WTC11 (cell line): ENCODE data around the gene PRKN. TPM values are rescaled to one million over a fixed set of nuclear protein-coding genes. Genes with fewer than 3 reads are reported as not detected.

Experiments
- ATAC-seq: fragments of 200-7000 bp; cut with Tn5 transposase; 2 replicates; pipeline ENCODE4 v1.10.0; 2021; ENCODE audit warnings: mild to moderate bottlenecking, moderate library complexity
- CTCF ChIA-PET: fragments of 300-600 bp; sonication (Branson Sonifier 250); formaldehyde crosslinking; loops from one replicate; lab custom pipeline; 2021; ENCODE audit warnings: antibody characterized with exemption; lab: Charles Lee
- POLR2A ChIA-PET: fragments of 350-600 bp; sonication (Branson Sonifier 250); formaldehyde crosslinking; loops from one replicate; lab custom pipeline; 2021; ENCODE audit warnings: antibody characterized with exemption; lab: Charles Lee
- DNase-seq: peaks from one replicate; pipeline ENCODE4 v3.0.0; 2021; ENCODE audit warnings: low spot score
- H3K27ac Mint-ChIP-seq: 2 replicates; pipeline ENCODE4 v1.8.0; 2021; ENCODE audit warnings: mixed read lengths
- H3K27me3 Mint-ChIP-seq: 2 replicates; pipeline ENCODE4 v1.8.0; 2021; ENCODE audit warnings: low read depth, mild to moderate bottlenecking, moderate library complexity, mixed read lengths
- H3K36me3 Mint-ChIP-seq: 2 replicates; pipeline ENCODE4 v1.8.0; 2021; ENCODE audit warnings: mixed read lengths
- H3K4me1 Mint-ChIP-seq: 2 replicates; pipeline ENCODE4 v1.8.0; 2022; ENCODE audit warnings: mixed read lengths
- H3K4me3 Mint-ChIP-seq: 2 replicates; pipeline ENCODE4 v1.8.0; 2021; ENCODE audit warnings: mild to moderate bottlenecking, moderate library complexity, mixed read lengths
- H3K9me3 Mint-ChIP-seq: 2 replicates; pipeline ENCODE4 v1.8.0; 2021; ENCODE audit warnings: mixed read lengths
- E2F1 ChIP-seq: sonication (generic); formaldehyde crosslinking; IDR thresholded peaks from 2 replicates; pipeline ENCODE4 v1.8.0; 2022; ENCODE audit warnings: mild to moderate bottlenecking, missing genetic modification reagents
- EMX1 ChIP-seq: fragments of 250-450 bp; sonication (Bioruptor Pico); IDR thresholded peaks from 2 replicates; pipeline ENCODE4 v1.8.0; 2021; ENCODE audit warnings: mild to moderate bottlenecking
- FOXJ3 ChIP-seq: sonication (generic); formaldehyde crosslinking; IDR thresholded peaks from 2 replicates; pipeline ENCODE4 v1.9.0; 2021; ENCODE audit warnings: missing genetic modification reagents, mild to moderate bottlenecking, borderline replicate concordance
- GRHL2 ChIP-seq: fragments of 250-450 bp; sonication (Bioruptor Pico); IDR thresholded peaks from 2 replicates; pipeline ENCODE4 v1.8.0; 2022; ENCODE audit warnings: mild to moderate bottlenecking, moderate library complexity; ENCODE audit not compliant: insufficient replicate concordance, severe bottlenecking
- JAZF1 ChIP-seq: fragments of 250-450 bp; sonication (Bioruptor Pico); IDR thresholded peaks from 2 replicates; pipeline ENCODE4 v1.9.0; 2021; ENCODE audit warnings: moderate library complexity, mild to moderate bottlenecking, inconsistent platforms
- NR2C2 ChIP-seq: sonication (generic); formaldehyde crosslinking; IDR thresholded peaks from 2 replicates; pipeline ENCODE4 v1.8.0; 2022; ENCODE audit warnings: mild to moderate bottlenecking, missing genetic modification reagents
- RELA ChIP-seq: sonication (generic); formaldehyde crosslinking; IDR thresholded peaks from 2 replicates; pipeline ENCODE4 v1.8.1; 2022; ENCODE audit warnings: missing genetic modification reagents, mild to moderate bottlenecking, borderline replicate concordance
- SP1 ChIP-seq: sonication (generic); formaldehyde crosslinking; conservative IDR thresholded peaks from 2 replicates; pipeline ENCODE4 v1.8.1; 2022; ENCODE audit warnings: missing genetic modification reagents
- ZNF138 ChIP-seq: sonication (generic); formaldehyde crosslinking; conservative IDR thresholded peaks from 2 replicates; pipeline ENCODE4 v1.8.1; 2022; ENCODE audit warnings: mild to moderate bottlenecking, moderate library complexity, missing genetic modification reagents
- ZNF232 ChIP-seq: sonication (generic); formaldehyde crosslinking; IDR thresholded peaks from 2 replicates; pipeline ENCODE4 v1.8.0; 2022; ENCODE audit warnings: mild to moderate bottlenecking, missing genetic modification reagents
- ZNF263 ChIP-seq: sonication (generic); formaldehyde crosslinking; IDR thresholded peaks from 2 replicates; pipeline ENCODE4 v1.8.1; 2022; ENCODE audit warnings: low read depth, mild to moderate bottlenecking, moderate library complexity, missing genetic modification reagents
- ZNF317 ChIP-seq: sonication (generic); formaldehyde crosslinking; IDR thresholded peaks from 2 replicates; pipeline ENCODE4 v1.8.1; 2023; ENCODE audit warnings: low read depth, mild to moderate bottlenecking, moderate library complexity, missing genetic modification reagents, borderline replicate concordance
- ZNF423 ChIP-seq: fragments of 250-450 bp; sonication (Bioruptor Pico); IDR thresholded peaks from 2 replicates; pipeline ENCODE4 v2.1.2; 2022; ENCODE audit warnings: mild to moderate bottlenecking, moderate library complexity
- ZNF425 ChIP-seq: fragments of 250-450 bp; sonication (Bioruptor Pico); conservative IDR thresholded peaks from 2 replicates; pipeline ENCODE4 v1.9.0; 2021; ENCODE audit warnings: mild to moderate bottlenecking
- total RNA-seq: library from RNA; stranded (reverse); gene quantifications from 3 replicates; pipeline ENCODE4 v1.2.3, GENCODE V29; 2021
- TF ChIP-seq, protein P1 (sequence below): fragments of 250-450 bp; sonication (Bioruptor Pico); IDR thresholded peaks from 2 replicates; pipeline ENCODE4 v1.8.0; 2021; ENCODE audit warnings: mild to moderate bottlenecking
- TF ChIP-seq, protein P2 (sequence below): fragments of 250-450 bp; sonication (Bioruptor Pico); IDR thresholded peaks from 2 replicates; pipeline ENCODE4 v1.9.0; 2021; ENCODE audit warnings: mild to moderate bottlenecking

Gene PRKN
- total RNA-seq, 1 experiment from 2014 or later = 0.59 TPM

- no peak for DNase-seq
- TF ChIP-seq SP1 (no peak), JAZF1 (CRISPR knock-in tag) (no peak), ZNF232 (CRISPR knock-in tag) (no peak), RELA (CRISPR knock-in tag) (no peak), ZNF263 (CRISPR knock-in tag) (no peak), ZNF425 (CRISPR knock-in tag) (no peak), NR2C2 (CRISPR knock-in tag) (no peak), E2F1 (CRISPR knock-in tag) (no peak)
- Mint-ChIP-seq H3K36me3 (no peaks in the 10 kb centered on the region), H3K27ac (no peak overlapping the region), H3K4me1 (peaks cover 5% of the 10 kb centered on the region), H3K27me3 (no peaks in the 10 kb centered on the region), H3K9me3 (no peaks in the 10 kb centered on the region), H3K4me3 (no peak overlapping the region)
- 0 out of 2 replicates have a peak, but pooled peaks have one; percentile 30 for ATAC-seq
- POLR2A ChIA-PET = no interaction called here
- CTCF ChIA-PET = interaction anchor here (0.6 kb wide), 1 partner anchor 500 kb away, joined by 3 read pairs; no protein-coding TSS in a partner anchor
These were observed 608.2 kb downstream of the PRKN start for GRCh38 chr6:162119341-162119740.

DNA sequence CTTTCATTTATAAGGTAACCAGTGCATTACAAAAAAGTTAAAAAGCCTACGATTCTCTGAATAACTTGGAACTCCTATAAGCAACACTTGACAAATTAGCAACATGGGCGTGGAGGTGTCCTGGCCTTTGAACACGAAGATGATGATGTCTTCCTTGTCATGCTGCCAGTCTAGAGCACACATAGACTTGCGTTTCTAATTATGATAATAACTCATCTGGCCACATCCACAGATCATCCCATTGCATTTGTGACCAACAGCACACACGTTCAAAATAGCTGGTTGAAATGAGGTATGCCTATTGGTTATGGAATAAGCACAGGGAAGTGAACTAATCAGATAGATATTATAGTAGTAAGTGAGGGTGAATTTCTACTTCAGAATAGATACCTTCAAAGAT is 608.9 kb downstream of the PRKN start:
- DNase-seq (no peak), ATAC-seq (no peak)
- no peak overlapping the region for H3K4me3 Mint-ChIP-seq
- H3K36me3 Mint-ChIP-seq = no peaks in the 10 kb centered on the region
- POLR2A ChIA-PET = no interaction called here
- no peak overlapping the region for H3K27ac Mint-ChIP-seq
- H3K9me3 Mint-ChIP-seq = no peaks in the 10 kb centered on the region
- TF ChIP-seq ZNF423 (CRISPR knock-in tag) (no peak), EMX1 (no peak), FOXJ3 (CRISPR knock-in tag) (no peak), ZNF263 (CRISPR knock-in tag) (no peak), ZNF138 (CRISPR knock-in tag) (no peak), GRHL2 (CRISPR knock-in tag) (no peak), JAZF1 (CRISPR knock-in tag) (no peak), ZNF317 (CRISPR knock-in tag) (no peak)
- TF ChIP-seq, protein P1, sequence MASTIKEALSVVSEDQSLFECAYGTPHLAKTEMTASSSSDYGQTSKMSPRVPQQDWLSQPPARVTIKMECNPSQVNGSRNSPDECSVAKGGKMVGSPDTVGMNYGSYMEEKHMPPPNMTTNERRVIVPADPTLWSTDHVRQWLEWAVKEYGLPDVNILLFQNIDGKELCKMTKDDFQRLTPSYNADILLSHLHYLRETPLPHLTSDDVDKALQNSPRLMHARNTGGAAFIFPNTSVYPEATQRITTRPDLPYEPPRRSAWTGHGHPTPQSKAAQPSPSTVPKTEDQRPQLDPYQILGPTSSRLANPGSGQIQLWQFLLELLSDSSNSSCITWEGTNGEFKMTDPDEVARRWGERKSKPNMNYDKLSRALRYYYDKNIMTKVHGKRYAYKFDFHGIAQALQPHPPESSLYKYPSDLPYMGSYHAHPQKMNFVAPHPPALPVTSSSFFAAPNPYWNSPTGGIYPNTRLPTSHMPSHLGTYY (CRISPR knock-in tag) = no peak
- TF ChIP-seq, protein P2, sequence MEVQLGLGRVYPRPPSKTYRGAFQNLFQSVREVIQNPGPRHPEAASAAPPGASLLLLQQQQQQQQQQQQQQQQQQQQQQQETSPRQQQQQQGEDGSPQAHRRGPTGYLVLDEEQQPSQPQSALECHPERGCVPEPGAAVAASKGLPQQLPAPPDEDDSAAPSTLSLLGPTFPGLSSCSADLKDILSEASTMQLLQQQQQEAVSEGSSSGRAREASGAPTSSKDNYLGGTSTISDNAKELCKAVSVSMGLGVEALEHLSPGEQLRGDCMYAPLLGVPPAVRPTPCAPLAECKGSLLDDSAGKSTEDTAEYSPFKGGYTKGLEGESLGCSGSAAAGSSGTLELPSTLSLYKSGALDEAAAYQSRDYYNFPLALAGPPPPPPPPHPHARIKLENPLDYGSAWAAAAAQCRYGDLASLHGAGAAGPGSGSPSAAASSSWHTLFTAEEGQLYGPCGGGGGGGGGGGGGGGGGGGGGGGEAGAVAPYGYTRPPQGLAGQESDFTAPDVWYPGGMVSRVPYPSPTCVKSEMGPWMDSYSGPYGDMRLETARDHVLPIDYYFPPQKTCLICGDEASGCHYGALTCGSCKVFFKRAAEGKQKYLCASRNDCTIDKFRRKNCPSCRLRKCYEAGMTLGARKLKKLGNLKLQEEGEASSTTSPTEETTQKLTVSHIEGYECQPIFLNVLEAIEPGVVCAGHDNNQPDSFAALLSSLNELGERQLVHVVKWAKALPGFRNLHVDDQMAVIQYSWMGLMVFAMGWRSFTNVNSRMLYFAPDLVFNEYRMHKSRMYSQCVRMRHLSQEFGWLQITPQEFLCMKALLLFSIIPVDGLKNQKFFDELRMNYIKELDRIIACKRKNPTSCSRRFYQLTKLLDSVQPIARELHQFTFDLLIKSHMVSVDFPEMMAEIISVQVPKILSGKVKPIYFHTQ (CRISPR knock-in tag) = no peak
- TF ChIP-seq, all 79 proteins: peak for 0
- H3K27me3 Mint-ChIP-seq = no peaks in the 10 kb centered on the region
- H3K4me1 Mint-ChIP-seq = no peaks in the 10 kb centered on the region
- CTCF ChIA-PET = no interaction called here
